WTC11 (cell line): ENCODE data around the gene FSTL1. TPM values are rescaled to one million over a fixed set of nuclear protein-coding genes. Genes with fewer than 3 reads are reported as not detected.

Source experiments
- ATAC-seq: fragments of 200-7000 bp; cut with Tn5 transposase; 2 replicates; pipeline ENCODE4 v1.10.0; 2021; ENCODE audit warnings: mild to moderate bottlenecking, moderate library complexity
- CTCF ChIA-PET: fragments of 300-600 bp; sonication (Branson Sonifier 250); formaldehyde crosslinking; loops from one replicate; lab custom pipeline; 2021; ENCODE audit warnings: antibody characterized with exemption; lab: Charles Lee
- POLR2A ChIA-PET: fragments of 350-600 bp; sonication (Branson Sonifier 250); formaldehyde crosslinking; loops from one replicate; lab custom pipeline; 2021; ENCODE audit warnings: antibody characterized with exemption; lab: Charles Lee
- DNase-seq: peaks from one replicate; pipeline ENCODE4 v3.0.0; 2021; ENCODE audit warnings: low spot score
- H3K27ac Mint-ChIP-seq: 2 replicates; pipeline ENCODE4 v1.8.0; 2021; ENCODE audit warnings: mixed read lengths
- H3K27me3 Mint-ChIP-seq: 2 replicates; pipeline ENCODE4 v1.8.0; 2021; ENCODE audit warnings: low read depth, mild to moderate bottlenecking, moderate library complexity, mixed read lengths
- H3K36me3 Mint-ChIP-seq: 2 replicates; pipeline ENCODE4 v1.8.0; 2021; ENCODE audit warnings: mixed read lengths
- H3K4me1 Mint-ChIP-seq: 2 replicates; pipeline ENCODE4 v1.8.0; 2022; ENCODE audit warnings: mixed read lengths
- H3K4me3 Mint-ChIP-seq: 2 replicates; pipeline ENCODE4 v1.8.0; 2021; ENCODE audit warnings: mild to moderate bottlenecking, moderate library complexity, mixed read lengths
- H3K9me3 Mint-ChIP-seq: 2 replicates; pipeline ENCODE4 v1.8.0; 2021; ENCODE audit warnings: mixed read lengths
- ATF2 ChIP-seq: sonication (generic); formaldehyde crosslinking; IDR thresholded peaks from 2 replicates; pipeline ENCODE4 v1.8.1; 2022; ENCODE audit warnings: low read depth, missing genetic modification reagents, borderline replicate concordance
- ATF6 ChIP-seq: sonication (generic); formaldehyde crosslinking; IDR thresholded peaks from 2 replicates; pipeline ENCODE4 v1.8.1; 2023; ENCODE audit warnings: mild to moderate bottlenecking, missing genetic modification reagents
- E2F1 ChIP-seq: sonication (generic); formaldehyde crosslinking; IDR thresholded peaks from 2 replicates; pipeline ENCODE4 v1.8.0; 2022; ENCODE audit warnings: mild to moderate bottlenecking, missing genetic modification reagents
- IRF2 ChIP-seq: sonication (generic); formaldehyde crosslinking; IDR thresholded peaks from 2 replicates; pipeline ENCODE4 v1.8.0; 2022; ENCODE audit warnings: low read depth, missing genetic modification reagents, borderline replicate concordance
- MAX ChIP-seq: sonication (generic); formaldehyde crosslinking; IDR thresholded peaks from 2 replicates; pipeline ENCODE4 v1.8.0; 2022; ENCODE audit warnings: mild to moderate bottlenecking, missing genetic modification reagents
- MLX ChIP-seq: sonication (generic); formaldehyde crosslinking; IDR thresholded peaks from 2 replicates; pipeline ENCODE4 v1.8.1; 2023; ENCODE audit warnings: mild to moderate bottlenecking, missing genetic modification reagents, moderate library complexity
- MYBL2 ChIP-seq: sonication (generic); formaldehyde crosslinking; IDR thresholded peaks from 2 replicates; pipeline ENCODE4 v1.8.1; 2023; ENCODE audit warnings: mild to moderate bottlenecking, moderate library complexity, missing genetic modification reagents
- PREB ChIP-seq: sonication (generic); formaldehyde crosslinking; IDR thresholded peaks from 2 replicates; pipeline ENCODE4 v1.8.1; 2022; ENCODE audit warnings: mild to moderate bottlenecking, missing genetic modification reagents, moderate library complexity, borderline replicate concordance
- RELA ChIP-seq: sonication (generic); formaldehyde crosslinking; IDR thresholded peaks from 2 replicates; pipeline ENCODE4 v1.8.1; 2022; ENCODE audit warnings: missing genetic modification reagents, mild to moderate bottlenecking, borderline replicate concordance
- RORB ChIP-seq: fragments of 250-450 bp; sonication (Bioruptor Pico); IDR thresholded peaks from 2 replicates; pipeline ENCODE4 v1.9.0; 2021; ENCODE audit warnings: mild to moderate bottlenecking
- SMAD4 ChIP-seq: sonication (generic); formaldehyde crosslinking; IDR thresholded peaks from 2 replicates; pipeline ENCODE4 v1.8.0; 2022; ENCODE audit warnings: mild to moderate bottlenecking, missing genetic modification reagents
- SOX15 ChIP-seq: fragments of 250-450 bp; sonication (Bioruptor Pico); IDR thresholded peaks from 2 replicates; pipeline ENCODE4 v1.9.0; 2021; ENCODE audit warnings: mild to moderate bottlenecking
- ZBTB21 ChIP-seq: sonication (generic); formaldehyde crosslinking; IDR thresholded peaks from 2 replicates; pipeline ENCODE4 v1.8.1; 2023; ENCODE audit warnings: mild to moderate bottlenecking, missing genetic modification reagents, borderline replicate concordance
- ZNF138 ChIP-seq: sonication (generic); formaldehyde crosslinking; conservative IDR thresholded peaks from 2 replicates; pipeline ENCODE4 v1.8.1; 2022; ENCODE audit warnings: mild to moderate bottlenecking, moderate library complexity, missing genetic modification reagents
- ZNF425 ChIP-seq: fragments of 250-450 bp; sonication (Bioruptor Pico); conservative IDR thresholded peaks from 2 replicates; pipeline ENCODE4 v1.9.0; 2021; ENCODE audit warnings: mild to moderate bottlenecking
- total RNA-seq: library from RNA; stranded (reverse); gene quantifications from 3 replicates; pipeline ENCODE4 v1.2.3, GENCODE V29; 2021

The FSTL1 gene
- total RNA-seq, 1 experiment from 2014 or later, result 271 TPM

- Mint-ChIP-seq H3K27me3 (no peaks in the 10 kb centered on the region; the same call in 1 of the 2 replicates), H3K4me1 (no peaks in the 10 kb centered on the region), H3K36me3 (no peaks in the 10 kb centered on the region; the same call in 1 of the 2 replicates), H3K27ac (no peak overlapping the region), H3K9me3 (peaks cover 10% of the 10 kb centered on the region; the same call in 1 of the 2 replicates), H3K4me3 (no peak overlapping the region)
- ChIA-PET CTCF (no interaction called here), POLR2A (interaction anchor here (0.5 kb wide), 1 partner anchor 82 kb away, joined by 4 read pairs; the partner anchor contains the start of gene FSTL1)
- DNase-seq (no peak), ATAC-seq (no peak)
- TF ChIP-seq SMAD4 (no peak), IRF2 (CRISPR knock-in tag) (no peak), ZNF138 (CRISPR knock-in tag) (no peak), ZNF425 (CRISPR knock-in tag) (no peak), RORB (CRISPR knock-in tag) (no peak), SOX15 (CRISPR knock-in tag) (no peak)
Measured at GRCh38 chr3:120369037-120369467, 81.7 kb downstream of the FSTL1 start.

GRCh38 chr3:120368172-120368571 is 82.6 kb downstream of the FSTL1 start:
- POLR2A ChIA-PET, result interaction anchor here (1.2 kb wide), 1 partner anchor 191 kb away, joined by 4 read pairs; no protein-coding TSS in a partner anchor
- CTCF ChIA-PET, result no interaction called here
- no peak overlapping the region for H3K27ac Mint-ChIP-seq

More at GRCh38 chr3:120368172-120368571, 82.6 kb downstream of the FSTL1 start:
- DNase-seq (no peak), ATAC-seq (no peak)
- Mint-ChIP-seq H3K4me1 (no peaks in the 10 kb centered on the region), H3K9me3 (peaks cover 10% of the 10 kb centered on the region; the same call in 1 of the 2 replicates), H3K27me3 (no peaks in the 10 kb centered on the region; the same call in 1 of the 2 replicates), H3K4me3 (no peak overlapping the region), H3K36me3 (no peaks in the 10 kb centered on the region; the same call in 1 of the 2 replicates)
- TF ChIP-seq MAX (CRISPR knock-in tag) (no peak), MLX (CRISPR knock-in tag) (no peak), RELA (CRISPR knock-in tag) (no peak), E2F1 (CRISPR knock-in tag) (no peak), ZBTB21 (CRISPR knock-in tag) (no peak), PREB (CRISPR knock-in tag) (no peak), SMAD4 (no peak), ZNF138 (CRISPR knock-in tag) (no peak), ATF2 (CRISPR knock-in tag) (no peak), ATF6 (no peak), MYBL2 (no peak)
